Endometrial microvascular endothelial cells (primary cell): ENCODE results near the gene OR51T1. TPM values are rescaled to one million over a fixed set of nuclear protein-coding genes. Genes with fewer than 3 reads are reported as not detected.
"Not testable (repeated sequence)": the region's sequence is repeated elsewhere in the genome, so short reads cannot be mapped to it uniquely, and the experiment has no call there.

Experiments used
- in situ Hi-C: cut with HindIII; loops from 2 replicates; pipeline ENCODE4 v1.10.0; 2017; ENCODE audit warnings: low sequenced_read_pairs, low pct_unique_long_range_greater_than_20kb; ENCODE audit errors: inconsistent ontology term
- total RNA-seq: library from RNA; depleted of rRNA; stranded (reverse); fragments of >200 nt; gene quantifications from one replicate; pipeline ENCODE4 v1.2.3, GENCODE V29; 2015; ENCODE audit errors: inconsistent ontology term

The OR51T1 gene, protein sequence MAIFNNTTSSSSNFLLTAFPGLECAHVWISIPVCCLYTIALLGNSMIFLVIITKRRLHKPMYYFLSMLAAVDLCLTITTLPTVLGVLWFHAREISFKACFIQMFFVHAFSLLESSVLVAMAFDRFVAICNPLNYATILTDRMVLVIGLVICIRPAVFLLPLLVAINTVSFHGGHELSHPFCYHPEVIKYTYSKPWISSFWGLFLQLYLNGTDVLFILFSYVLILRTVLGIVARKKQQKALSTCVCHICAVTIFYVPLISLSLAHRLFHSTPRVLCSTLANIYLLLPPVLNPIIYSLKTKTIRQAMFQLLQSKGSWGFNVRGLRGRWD
- not detected for total RNA-seq

DNA sequence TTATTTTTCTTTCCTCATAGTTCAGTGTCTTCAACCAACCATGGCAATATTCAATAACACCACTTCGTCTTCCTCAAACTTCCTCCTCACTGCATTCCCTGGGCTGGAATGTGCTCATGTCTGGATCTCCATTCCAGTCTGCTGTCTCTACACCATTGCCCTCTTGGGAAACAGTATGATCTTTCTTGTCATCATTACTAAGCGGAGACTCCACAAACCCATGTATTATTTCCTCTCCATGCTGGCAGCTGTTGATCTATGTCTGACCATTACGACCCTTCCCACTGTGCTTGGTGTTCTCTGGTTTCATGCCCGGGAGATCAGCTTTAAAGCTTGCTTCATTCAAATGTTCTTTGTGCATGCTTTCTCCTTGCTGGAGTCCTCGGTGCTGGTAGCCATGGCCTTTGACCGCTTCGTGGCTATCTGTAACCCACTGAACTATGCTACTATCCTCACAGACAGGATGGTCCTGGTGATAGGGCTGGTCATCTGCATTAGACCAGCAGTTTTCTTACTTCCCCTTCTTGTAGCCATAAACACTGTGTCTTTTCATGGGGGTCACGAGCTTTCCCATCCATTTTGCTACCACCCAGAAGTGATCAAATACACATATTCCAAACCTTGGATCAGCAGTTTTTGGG, at the start of gene OR51T1:
OR51T1 (plus strand) TSS at position 41 of the 641 bp plus-strand sequence; CDS start at position 41, 0 bp downstream.
- in situ Hi-C loops: no loop called here

DNA sequence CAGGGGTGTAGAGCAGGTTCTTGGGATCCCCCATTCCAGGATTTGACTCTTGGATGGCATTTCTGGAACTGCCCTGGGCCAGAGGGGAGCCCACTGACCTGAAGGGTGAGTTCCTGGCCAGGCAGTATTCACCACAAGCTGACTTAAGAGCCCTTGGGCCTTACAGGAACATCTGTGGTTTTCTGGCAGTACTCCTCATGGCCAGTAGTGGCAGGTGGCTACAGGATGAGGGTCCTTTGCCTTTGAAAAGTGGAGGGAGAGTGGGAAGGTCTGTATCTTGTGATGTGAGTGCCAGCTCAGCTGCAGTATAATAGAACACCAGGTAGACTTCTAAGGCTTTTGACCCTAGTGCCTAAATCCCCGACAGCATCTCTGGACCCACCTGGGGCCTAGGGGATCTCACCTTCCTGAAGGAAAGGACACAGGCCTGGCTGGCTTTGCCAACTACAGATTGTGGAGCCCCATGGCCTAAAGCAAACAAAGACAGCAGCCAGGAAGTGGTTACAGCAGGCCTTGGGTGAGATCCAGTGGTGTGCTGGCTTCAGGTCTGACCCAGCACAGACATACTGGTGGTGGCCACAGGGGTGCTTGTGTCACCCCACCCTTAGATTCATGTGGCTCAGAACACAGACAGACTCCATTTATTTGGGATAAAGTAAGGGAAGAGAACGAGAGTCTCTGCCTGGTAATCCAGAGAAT, 41.7 kb upstream of the OR51T1 start:
- in situ Hi-C loops: no loop called here

DNA sequence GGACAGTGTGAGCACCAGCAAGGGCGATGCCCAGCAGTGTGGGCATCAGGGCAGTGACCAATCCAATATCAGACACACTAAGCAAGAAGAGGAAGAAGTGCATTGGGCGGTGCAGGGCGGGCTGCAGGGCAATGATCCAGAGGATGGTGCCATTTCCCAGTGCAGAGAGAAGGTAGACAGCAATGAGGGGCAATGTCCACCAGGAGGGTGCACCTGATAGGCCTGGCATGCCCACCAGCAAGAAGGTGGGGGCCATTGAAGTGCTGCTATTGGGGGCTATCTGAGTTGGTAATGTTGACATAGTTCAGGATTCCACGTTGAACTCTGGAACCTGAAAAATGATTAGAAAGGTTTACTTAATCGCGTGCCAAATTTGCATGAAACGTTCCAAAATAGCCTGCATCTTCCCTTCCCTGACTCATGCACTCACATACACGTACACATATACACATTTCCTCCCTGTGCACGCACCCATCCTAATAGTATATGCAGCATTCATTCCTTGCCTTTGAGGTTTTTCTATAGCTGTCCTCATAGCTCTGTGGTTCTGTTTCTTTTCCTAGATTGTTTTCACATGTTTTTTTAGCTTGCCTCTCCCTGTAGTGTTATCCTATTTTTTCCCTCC, 32.7 kb upstream of the OR51T1 start, which contains the start of gene OR51S1:
OR51S1 (minus strand) TSS at position 301 of the 625 bp plus-strand sequence; CDS start at position 301, 0 bp downstream.
- in situ Hi-C loops: no loop called here

DNA sequence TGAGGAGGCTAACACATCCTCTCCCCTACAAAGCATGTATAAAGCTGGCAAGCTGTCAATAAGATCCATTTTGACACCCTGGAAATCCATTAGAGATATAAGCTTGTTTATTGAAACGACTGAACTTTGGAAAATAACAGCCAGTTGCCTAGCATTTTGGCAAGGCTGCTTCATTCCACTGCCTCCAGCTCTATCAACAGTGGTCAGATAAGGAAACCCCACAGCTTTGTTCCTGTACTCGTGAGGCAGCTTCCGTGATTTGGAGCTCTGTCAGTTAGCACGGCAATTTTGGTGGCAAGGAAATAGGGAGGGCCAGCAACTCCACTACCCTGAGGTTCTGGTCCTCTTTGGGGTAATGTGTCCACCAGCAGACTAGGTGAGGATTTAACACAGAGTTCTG, 30.7 kb upstream of the OR51T1 start:
- in situ Hi-C loops: no loop called here

DNA sequence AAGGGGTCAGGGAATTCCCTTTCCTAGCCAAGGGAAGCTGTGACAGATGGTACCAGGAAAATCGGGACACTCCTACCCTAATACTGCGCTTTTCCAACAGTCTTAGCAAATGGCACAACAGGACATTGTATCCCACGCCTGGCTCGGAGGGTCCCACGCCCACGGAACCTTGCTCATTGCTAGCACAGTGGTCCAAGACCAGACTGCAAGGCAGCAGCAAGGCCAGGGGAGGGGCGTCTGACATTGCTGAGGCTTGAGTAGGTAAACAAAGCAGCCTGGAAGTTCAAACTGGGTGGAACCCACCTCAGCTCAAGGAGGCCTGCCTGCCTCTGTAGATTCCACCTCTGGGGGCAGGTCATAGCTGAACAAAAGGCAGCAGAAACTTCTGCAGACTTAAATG, 27.4 kb upstream of the OR51T1 start:
- in situ Hi-C loops: not testable (repeated sequence)

DNA sequence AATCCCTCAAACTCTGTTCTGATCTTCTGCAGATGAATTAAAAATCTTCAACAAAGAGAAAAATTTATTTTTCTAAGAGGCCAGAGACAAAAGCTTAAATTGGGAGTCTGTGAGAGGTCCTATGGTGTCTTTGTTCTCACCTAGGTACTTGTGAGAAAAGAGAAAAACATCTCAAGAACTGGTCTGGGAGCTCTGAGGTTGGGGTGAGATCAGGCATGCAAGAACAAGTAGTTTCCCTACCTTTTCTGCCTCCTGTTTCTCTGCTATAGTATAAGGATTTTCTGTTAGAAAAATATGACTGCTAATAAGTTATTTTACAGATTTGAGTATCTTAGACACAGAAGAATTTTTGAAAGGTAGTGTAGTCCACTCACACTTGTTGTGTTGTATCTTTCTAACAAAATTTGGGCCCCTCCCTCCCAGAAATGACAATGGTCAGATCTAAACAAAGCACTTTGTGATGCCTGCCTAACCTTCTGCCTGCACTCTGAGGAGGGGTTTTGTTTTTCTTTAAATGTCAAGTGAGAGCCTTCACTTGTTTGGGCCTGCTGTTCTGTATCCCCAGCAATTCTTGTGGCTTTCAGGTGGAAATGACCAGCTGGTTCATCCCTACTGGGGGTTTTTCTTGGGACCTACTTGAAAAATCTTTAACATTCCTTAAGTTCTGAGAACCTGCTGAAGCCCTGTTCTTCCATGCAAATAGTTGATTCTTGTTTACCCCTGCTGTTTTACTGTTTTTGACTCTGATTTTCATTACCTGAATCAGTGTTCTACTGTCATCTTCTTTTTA, 19.1 kb upstream of the OR51T1 start:
- in situ Hi-C loops: no loop called here

DNA sequence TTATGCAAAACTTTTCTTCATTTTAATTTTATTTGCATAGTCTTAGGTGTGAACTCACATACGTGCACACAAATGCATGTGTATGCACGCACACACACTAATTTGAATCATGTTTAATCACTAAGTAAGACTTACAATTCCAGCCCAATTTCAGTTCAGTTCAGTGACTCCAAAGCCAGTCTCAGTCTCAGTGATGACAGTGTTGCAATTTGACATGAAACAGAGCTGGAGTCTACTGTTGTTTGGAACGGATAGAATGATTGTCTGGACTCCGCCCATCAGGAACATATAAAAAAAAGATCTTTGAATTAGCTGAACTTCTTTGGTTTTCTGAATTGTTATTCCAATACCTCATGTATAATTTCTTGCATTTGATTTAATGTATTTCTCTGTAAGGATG, 17.8 kb upstream of the OR51T1 start:
- in situ Hi-C loops: no loop called here

DNA sequence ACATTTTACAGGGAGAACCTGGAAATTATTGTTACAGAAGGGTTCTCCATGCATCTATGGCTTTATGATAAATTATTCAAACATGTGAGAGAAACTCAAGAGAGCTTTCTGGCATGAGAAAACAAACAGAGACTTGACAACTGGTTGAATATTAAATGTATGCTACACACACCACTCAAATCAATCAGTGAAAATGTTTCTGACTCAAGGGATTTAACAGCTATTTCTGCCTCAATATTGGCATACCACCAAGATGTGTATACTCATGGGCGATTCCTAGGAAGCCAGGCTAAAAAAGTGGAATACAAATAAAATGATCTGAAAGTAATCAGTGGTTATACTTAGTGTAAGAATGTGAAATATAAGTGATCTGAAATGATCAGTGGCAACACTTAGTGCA, 15.8 kb upstream of the OR51T1 start:
- in situ Hi-C loops: no loop called here

DNA sequence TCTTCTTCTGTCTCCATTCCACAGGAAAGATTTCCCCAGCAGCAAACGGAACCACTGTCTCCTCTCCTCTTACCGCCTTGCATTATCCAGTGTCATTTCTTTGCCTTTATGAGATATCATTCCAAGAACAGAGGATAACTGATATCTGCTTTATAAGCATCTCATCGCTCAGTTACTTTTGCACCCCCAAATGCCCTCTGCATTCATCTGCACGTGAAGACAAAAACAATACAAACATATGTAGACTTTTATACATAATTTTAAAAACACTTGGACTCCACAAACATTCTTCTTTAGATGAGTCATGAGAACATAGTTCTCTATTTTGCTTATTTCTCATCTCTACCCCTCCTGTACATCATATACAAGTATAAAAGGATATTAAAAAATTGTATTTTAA, 512 bp upstream of the OR51T1 start:
- in situ Hi-C loops: no loop called here

DNA sequence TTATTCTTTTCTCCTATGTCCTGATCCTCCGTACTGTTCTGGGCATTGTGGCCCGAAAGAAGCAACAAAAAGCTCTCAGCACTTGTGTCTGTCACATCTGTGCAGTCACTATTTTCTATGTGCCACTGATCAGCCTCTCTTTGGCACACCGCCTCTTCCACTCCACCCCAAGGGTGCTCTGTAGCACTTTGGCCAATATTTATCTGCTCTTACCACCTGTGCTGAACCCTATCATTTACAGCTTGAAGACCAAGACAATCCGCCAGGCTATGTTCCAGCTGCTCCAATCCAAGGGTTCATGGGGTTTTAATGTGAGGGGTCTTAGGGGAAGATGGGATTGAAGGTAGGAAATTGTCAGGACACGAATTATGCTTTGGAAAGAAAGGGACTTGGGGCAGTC, 843 bp downstream of the OR51T1 start:
- in situ Hi-C loops: no loop called here

DNA sequence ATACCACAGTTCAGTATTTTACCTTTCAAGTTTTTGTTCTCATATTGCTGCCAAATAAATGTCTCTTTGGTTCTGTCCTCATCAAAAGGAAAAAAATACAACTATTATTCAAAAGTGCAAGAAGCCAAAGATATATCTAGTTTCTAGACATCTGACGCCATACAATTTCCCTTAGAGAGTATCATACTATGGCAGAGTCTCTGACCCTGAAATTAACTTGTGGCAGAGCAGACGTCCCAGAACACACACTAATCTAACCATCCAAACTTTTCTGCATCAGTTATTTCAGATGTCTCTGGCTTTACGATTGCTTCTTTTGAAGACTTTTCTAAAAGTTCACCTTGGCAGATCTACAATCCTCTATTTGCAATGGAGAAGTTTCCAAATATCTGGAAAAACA, 2.7 kb downstream of the OR51T1 start:
- in situ Hi-C loops: no loop called here

DNA sequence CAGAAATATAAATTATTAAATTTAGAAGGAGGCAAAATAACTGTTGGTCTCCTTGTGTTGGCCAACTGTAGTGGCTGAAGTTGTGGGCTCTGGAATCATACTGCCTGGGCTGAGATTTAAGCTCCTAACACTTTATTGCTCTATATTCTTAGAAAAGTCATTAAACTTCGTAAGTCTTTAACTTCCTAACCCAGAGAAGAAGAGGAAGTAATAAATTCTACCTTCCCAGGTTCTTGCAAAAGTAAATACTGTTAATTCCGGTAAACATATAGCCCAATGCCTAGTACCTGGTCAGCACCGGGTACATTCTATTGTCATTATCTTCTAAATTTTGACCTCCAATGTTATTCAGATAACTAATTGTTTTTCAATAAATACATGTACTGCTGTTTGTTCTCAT, 4.5 kb downstream of the OR51T1 start:
- in situ Hi-C loops: no loop called here

DNA sequence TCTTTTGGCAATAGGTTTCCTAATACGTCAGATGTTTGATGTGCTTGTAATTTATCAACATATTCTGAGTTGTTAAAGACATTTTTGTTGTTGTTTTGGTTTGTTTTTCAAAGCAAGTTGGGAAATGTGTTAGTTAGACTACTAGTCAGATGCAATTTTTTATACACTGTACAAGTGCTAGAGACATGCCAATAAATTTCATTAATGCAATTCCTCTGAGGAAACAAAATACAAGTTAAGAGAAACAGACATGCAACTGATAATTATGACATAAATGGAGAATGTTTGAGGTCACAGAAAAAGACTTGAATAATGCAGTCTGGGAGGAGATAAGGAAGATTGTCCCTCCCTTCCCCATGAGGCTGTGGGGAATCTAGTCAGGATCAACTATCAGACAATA, 5.9 kb downstream of the OR51T1 start:
- in situ Hi-C loops: no loop called here

DNA sequence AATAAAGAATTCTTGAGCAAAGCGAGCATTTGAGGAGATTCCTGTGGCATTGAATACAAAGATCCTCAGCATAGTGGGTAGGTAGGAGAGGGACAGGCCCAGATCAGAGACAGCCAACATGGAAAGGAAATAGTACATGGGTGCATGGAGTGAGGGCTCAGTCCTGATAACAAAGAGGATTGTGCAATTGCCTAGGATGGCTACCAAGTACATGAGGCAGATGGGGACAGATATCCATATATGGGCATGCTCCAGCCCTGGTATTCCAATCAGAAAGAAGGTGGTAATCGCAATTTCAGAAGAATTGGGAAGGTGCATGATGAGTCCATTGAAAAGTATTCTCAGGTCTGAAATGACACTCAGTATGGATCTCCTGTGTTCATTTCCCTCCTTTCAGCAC, 8.6 kb downstream of the OR51T1 start:
- in situ Hi-C loops: no loop called here

DNA sequence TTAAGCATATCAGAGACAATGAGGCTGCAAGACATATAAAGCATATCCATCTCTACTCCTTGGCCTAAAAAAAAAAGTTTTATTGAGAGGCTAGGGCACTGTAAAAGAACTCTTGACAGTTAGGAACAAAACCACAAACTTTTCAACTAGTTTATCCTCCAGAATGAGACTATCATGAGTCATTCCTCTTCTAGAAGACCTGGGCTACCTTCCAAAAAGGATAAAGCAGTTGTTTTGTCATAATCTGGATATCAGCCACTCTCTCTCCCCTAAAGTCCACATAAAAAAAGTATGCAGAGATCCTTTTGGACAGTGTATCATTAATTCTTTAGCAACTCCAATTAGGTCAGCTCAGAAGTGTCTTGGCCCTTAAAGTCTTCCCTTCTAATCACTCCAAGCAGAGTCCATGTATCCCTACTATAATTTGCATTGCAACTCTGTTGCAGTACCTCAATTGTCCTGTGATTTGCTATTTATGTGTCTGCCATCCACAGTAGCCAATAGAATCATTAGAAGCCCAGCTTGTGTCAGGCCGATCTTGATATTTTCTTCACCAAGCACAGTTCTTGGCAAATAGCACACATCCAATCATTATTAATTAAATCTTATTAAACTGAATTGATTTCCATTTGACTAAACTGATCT, 10.4 kb downstream of the OR51T1 start:
- in situ Hi-C loops: no loop called here

DNA sequence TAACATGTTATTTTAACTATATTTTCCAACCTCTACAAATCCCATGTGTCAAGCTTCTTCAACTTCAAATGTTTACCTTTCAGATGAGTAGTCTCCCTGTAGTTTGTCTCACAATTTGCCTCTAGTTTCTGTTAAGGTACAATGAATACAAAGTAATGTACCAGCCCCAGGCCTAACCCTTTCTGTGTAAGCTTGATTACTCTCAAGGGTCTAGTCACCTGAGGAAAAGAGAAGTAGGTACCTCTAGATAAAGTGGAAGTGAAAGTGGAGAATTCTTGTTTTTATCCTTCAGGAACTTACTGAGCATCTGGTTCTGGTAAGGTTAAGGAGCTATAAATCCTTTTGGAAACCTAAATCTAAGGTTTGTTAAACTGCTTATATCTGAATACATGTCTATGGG, 21.8 kb downstream of the OR51T1 start, which contains the start of gene OR51A7:
OR51A7 (plus strand) TSS at position 300 of the 400 bp plus-strand sequence. CDS start 3,587 bp downstream, outside the sequence.
- in situ Hi-C loops: no loop called here

DNA sequence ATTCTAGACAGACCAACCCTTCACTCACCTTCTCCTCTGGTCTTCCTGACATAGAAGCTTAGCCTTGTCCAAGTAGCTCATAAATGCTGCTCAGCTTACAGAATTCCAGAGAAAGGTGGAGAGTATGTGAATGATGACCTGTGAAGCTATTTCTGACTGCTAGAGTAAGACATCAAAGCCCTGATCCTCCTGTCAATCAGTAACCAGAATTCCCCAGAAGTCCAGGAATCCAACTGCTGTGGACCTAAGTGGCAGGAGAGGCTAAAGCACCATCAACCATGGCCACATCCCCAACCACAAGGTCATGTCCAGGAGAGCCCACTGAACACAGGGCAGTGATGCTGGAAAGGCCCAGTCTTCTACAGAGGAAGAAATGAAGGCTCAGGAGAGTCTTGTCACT, 34.9 kb downstream of the OR51T1 start:
- in situ Hi-C loops: no loop called here

DNA sequence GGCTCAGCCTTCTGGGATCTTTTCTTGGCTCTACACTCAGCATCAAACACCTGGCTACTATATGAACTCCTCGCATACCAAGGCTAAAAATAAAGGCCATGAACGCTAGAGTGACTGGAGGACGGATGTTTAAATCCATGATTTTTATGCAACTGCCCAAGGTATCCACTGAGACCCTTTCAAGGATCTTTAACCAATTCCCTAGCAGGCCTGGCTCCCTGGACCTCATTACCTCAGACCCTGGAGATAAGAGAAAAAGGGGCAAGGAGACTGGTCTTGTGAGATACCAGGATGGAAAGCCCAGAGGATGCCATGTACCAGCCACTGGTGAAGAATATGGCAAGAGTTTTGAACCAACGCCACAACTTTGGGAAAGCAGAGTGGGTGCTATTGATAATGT, 37.5 kb downstream of the OR51T1 start, which contains the start of gene OR51G2:
OR51G2 (minus strand) TSS at position 101 of the 400 bp plus-strand sequence. CDS start 3,687 bp downstream, outside the sequence.
- in situ Hi-C loops: no loop called here
